HFF-Myc (cell line): Measurements from ENCODE around the gene ANGPTL4.

Experiments
- DNase-seq: peaks from one replicate; pipeline ENCODE4 v3.0.0-alpha.2; 2011; ENCODE audit warnings: low read depth; ENCODE audit errors: extremely low read depth
- H3K4me3 ChIP-seq: replicated peaks from 2 replicates; pipeline ENCODE4 v1.5.1; 2011; ENCODE audit warnings: low read depth, mild to moderate bottlenecking, control low read depth, low read length
- TF ChIP-seq, protein P1 (sequence below): IDR thresholded peaks from 2 replicates; pipeline ENCODE4 v1.5.1; 2012; ENCODE audit warnings: mild to moderate bottlenecking, low read depth, low read length, control low read depth; ENCODE audit errors: missing control alignments

ANGPTL4 gene

DNA sequence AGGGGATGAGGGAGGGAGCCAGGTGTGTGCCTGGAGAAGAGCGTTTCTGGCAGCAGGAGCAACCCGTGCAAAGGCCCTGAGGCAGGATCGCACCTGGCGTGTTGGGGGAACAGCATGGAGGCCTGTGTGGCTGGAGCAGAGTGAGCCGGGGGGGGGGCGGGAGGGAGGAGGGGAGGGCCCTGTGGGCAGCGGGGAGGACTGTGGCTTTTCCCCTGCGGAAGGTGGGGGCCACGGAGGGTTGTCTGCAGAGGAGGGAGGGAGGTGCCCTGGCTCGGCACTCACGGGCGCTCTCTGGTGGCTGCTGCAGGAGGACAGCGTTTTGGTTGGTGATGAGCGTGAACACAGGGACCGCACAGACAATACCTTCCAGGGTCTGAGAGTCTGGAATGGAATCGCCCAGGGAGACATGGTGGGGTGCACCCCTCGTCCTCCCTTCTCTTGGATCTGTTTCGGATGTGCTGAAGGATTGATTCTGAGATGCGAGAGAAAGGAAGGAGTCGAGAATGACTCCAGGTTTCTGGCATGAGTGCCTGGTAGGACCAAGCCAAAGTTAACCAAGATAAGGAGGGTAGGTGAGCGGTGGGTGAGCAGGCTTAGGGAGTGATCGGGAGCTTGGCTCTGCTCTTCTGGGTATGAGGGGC lies 32.7 kb downstream of the ANGPTL4 start:
- DNase-seq = peak; percentile 24
- no peak overlapping the region for H3K4me3 ChIP-seq
- TF ChIP-seq, protein P1, sequence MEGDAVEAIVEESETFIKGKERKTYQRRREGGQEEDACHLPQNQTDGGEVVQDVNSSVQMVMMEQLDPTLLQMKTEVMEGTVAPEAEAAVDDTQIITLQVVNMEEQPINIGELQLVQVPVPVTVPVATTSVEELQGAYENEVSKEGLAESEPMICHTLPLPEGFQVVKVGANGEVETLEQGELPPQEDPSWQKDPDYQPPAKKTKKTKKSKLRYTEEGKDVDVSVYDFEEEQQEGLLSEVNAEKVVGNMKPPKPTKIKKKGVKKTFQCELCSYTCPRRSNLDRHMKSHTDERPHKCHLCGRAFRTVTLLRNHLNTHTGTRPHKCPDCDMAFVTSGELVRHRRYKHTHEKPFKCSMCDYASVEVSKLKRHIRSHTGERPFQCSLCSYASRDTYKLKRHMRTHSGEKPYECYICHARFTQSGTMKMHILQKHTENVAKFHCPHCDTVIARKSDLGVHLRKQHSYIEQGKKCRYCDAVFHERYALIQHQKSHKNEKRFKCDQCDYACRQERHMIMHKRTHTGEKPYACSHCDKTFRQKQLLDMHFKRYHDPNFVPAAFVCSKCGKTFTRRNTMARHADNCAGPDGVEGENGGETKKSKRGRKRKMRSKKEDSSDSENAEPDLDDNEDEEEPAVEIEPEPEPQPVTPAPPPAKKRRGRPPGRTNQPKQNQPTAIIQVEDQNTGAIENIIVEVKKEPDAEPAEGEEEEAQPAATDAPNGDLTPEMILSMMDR = peak; percentile 68

DNA sequence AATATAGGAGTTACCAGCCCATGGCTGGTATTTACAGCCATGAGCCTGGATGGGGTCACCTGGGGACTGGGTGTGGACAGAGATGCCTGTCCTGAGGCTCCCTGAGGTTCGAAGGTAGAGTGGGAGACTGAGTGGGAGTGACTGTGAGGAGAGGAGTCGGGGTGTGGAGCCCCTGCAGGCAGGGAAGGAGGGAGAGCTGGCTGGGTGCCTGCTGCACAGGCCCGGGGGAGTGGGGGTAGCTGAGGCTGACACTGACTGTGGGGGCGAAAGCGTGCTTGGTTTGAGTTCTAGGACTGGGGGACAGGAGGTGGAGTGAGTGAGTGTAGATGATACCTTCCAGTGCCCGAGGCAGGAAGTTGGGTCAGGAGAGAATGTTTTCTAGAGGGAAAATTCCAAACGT lies 33.3 kb downstream of the ANGPTL4 start:
- H3K4me3 ChIP-seq = no peak overlapping the region
- TF ChIP-seq, protein P1 = no peak
- no peak for DNase-seq

DNA sequence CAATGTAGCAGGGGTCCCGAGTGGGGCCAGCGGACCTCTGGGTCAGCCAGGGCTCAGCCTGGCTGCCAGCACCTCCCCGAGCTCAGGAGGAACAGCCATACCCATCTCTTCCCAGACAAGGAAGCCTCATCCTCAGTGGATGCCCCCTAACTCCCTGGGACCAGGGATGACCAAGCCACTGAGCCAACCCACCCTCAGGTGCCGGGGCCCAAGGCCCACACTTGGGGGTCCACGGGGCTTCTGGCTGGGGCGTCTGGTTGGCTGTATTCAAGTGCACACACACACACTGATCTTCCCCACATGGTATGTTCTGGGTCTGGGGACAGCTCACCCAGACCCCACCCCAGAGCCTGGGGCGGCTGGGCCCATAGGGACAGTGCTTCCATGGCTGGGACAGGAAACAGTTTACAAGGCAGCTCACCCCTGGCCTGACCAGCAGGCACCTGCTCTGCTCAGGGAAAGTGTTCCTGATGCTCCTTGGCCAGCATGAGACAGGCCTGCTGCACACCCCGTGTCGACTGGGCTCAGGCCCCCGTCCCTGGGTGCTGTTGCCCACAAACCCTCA lies 33.9 kb downstream of the ANGPTL4 start:
- TF ChIP-seq, protein P1 = no peak
- H3K4me3 ChIP-seq = no peak overlapping the region
- no peak for DNase-seq

DNA sequence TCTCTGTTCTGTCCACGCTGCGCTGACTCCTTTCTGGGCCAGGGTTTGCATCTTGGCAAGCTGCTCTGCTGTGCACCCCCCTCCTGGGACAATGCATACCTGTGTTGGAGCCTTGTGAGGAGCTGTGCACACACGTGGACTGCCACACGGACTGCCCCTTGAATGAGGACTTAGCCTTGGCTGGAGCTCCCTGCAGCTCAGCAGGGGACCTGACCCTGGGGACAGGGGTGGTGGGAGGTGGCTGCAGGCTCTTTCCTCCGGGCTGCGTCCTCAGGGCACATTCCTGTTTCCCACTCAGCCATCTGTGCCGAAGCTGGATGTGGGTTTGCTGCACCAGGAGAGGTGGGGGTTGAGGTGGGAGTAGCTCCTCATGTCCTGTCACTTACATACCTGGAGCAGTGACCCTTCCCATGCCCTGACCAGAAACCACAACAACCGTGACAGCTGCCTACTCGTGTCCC lies 34.4 kb downstream of the ANGPTL4 start:
- no peak overlapping the region for H3K4me3 ChIP-seq
- no peak for DNase-seq
- TF ChIP-seq, protein P1 = no peak

DNA sequence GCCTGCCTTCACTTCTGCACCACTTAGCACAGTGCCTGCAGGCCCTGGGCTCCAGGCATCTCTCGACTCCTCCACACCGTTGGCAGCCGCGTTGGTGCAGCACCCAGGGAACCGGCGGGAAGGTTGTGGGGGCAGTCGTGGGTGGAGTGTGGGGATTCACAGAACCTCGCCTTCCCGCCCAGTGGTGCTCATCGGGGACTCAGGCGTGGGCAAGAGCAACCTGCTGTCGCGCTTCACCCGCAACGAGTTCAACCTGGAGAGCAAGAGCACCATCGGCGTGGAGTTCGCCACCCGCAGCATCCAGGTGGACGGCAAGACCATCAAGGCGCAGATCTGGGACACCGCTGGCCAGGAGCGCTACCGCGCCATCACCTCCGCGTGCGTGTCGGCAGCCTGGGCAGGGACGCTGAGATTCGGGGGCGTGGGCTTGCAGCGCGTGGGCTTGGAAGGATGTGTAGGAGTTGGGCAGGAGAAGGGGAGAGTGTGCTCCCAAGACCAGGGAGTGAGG lies 35.8 kb downstream of the ANGPTL4 start:
- H3K4me3 ChIP-seq = no peak overlapping the region
- TF ChIP-seq, protein P1 = no peak
- DNase-seq = no peak

DNA sequence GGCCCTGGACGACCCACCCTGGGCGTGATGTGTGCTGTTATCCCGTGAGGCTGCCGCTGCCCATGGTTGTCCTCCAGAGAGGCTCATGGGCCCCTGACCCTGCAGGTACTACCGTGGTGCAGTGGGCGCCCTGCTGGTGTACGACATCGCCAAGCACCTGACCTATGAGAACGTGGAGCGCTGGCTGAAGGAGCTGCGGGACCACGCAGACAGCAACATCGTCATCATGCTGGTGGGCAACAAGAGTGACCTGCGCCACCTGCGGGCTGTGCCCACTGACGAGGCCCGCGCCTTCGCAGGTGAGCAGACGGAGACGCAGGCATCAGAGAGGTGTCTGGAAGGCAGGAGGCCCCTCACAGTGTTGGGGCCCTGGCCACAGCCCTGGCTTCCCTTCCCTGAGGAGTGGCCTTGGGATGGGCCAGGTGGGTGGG lies 38.0 kb downstream of the ANGPTL4 start:
- TF ChIP-seq, protein P1 = no peak
- DNase-seq = no peak
- no peak overlapping the region for H3K4me3 ChIP-seq
